Epithelial cell of proximal tubule (primary cell): ENCODE data around the gene XPO4. TPM values are rescaled to one million over a fixed set of nuclear protein-coding genes. Genes with fewer than 3 reads are reported as not detected.
"Not testable (repeated sequence)": the region's sequence is repeated elsewhere in the genome, so short reads cannot be mapped to it uniquely, and the experiment has no call there.

Experiments
- DNase-seq: peaks from one replicate; pipeline ENCODE4 v3.0.0-alpha.2; 2011; ENCODE audit warnings: low read depth
- H3K4me3 ChIP-seq: 2 replicates; pipeline ENCODE4 v1.5.1; 2011; ENCODE audit warnings: low read depth, mild to moderate bottlenecking, low read length
- total RNA-seq: library from RNA; depleted of rRNA; stranded (reverse); fragments of >200 nt; gene quantifications from 2 replicates; pipeline ENCODE4 v1.2.3, GENCODE V29; 2015
- TF ChIP-seq, protein P1 (sequence below): conservative IDR thresholded peaks from 2 replicates; pipeline ENCODE4 v1.5.1; 2012; ENCODE audit warnings: low read depth, mild to moderate bottlenecking, low read length

The XPO4 gene
- total RNA-seq, 1 donor from 2014 or later: 11.8 TPM

GRCh38 chr13:20891034-20891433 is 11.5 kb downstream of the XPO4 start:
- no peak overlapping the region for H3K4me3 ChIP-seq
- DNase-seq: no peak
- TF ChIP-seq, protein P1, sequence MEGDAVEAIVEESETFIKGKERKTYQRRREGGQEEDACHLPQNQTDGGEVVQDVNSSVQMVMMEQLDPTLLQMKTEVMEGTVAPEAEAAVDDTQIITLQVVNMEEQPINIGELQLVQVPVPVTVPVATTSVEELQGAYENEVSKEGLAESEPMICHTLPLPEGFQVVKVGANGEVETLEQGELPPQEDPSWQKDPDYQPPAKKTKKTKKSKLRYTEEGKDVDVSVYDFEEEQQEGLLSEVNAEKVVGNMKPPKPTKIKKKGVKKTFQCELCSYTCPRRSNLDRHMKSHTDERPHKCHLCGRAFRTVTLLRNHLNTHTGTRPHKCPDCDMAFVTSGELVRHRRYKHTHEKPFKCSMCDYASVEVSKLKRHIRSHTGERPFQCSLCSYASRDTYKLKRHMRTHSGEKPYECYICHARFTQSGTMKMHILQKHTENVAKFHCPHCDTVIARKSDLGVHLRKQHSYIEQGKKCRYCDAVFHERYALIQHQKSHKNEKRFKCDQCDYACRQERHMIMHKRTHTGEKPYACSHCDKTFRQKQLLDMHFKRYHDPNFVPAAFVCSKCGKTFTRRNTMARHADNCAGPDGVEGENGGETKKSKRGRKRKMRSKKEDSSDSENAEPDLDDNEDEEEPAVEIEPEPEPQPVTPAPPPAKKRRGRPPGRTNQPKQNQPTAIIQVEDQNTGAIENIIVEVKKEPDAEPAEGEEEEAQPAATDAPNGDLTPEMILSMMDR: no peak

DNA sequence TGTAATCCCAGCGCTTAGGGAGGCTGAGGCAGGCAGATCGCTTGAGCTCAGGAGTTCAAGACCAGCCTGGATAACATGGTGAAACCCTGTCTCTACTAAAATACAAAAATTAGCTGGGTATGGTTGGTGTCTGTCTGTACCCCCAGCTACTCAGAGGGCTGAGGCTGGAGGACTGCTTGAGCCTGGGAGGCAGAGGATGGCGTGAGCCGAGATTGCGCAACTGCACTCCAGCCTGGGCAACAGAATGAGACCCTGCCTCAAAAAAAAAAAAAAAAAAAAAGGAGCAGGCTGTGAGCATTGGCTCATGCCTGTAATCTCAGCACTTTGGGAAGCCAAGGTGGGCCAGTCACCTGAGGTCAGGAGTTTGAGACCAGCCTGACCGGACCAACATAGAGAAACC is 12.0 kb downstream of the XPO4 start:
- DNase-seq: not testable (repeated sequence)

DNA sequence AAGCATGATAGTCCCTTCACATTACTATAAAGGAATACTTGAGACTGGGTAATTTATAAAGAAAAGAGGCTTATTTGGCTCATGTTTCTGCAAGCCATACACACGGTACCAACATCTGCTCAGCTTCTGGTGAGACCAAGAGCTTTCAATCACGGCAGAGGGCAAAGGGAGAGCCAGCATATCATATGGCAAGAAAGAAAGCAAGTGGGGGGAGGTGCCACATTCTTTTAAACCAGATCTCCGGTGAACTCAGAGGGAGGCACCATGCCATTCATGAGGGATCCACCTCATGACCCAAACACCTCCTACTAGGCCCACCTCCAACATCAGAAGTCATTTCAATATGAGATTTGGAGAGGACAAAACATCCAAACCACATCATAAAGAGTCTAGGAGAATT is 20.3 kb downstream of the XPO4 start:
- no peak overlapping the region for H3K4me3 ChIP-seq
- no peak for DNase-seq
- TF ChIP-seq, protein P1: no peak

More for the DNA sequence above, 12.0 kb downstream of the XPO4 start:
- H3K4me3 ChIP-seq: not testable (repeated sequence)

DNA sequence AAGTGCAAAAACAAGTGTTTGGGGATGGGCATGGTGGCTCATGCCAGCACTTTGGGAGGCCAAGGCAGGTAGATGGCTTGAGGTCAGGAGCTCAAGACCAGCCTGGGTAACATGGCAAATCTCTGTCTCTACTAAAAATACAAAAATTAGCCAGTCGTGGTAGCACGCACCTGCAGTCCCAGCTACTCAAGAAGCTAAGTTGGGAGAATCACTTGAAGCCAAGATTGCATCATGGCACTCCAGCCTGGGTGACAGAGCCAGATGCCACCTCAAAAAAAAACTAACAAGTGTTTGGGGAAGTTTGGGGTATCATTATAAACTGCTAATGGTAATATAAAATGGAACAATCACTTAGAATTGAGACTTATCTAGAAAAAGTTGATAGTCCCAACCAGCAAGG is 24.6 kb downstream of the XPO4 start:
- TF ChIP-seq, protein P1: no peak
- no peak overlapping the region for H3K4me3 ChIP-seq
- DNase-seq: no peak

GRCh38 chr13:20876802-20877201 is 25.7 kb downstream of the XPO4 start:
- H3K4me3 ChIP-seq, DNase-seq: not testable (repeated sequence)

DNA sequence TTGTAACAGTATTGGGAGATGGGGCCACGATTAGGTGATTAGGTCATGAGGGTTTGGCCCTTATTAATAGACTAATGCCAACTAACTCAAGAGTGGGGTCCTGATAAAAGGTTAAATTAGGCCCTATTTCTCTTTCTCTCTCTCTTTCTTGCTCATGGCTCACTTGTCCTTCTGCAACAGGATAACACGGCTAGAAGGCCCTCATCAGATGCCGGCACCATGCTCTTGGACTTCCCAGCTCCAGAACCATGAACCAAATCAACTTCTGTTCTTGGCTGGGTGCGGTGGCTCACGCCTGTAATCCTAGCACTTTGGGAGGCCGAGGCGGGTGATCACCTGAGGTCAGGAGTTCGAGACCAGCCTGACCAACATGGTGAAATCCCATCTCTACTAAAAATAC is 28.1 kb downstream of the XPO4 start:
- not testable (repeated sequence) for DNase-seq, H3K4me3 ChIP-seq

DNA sequence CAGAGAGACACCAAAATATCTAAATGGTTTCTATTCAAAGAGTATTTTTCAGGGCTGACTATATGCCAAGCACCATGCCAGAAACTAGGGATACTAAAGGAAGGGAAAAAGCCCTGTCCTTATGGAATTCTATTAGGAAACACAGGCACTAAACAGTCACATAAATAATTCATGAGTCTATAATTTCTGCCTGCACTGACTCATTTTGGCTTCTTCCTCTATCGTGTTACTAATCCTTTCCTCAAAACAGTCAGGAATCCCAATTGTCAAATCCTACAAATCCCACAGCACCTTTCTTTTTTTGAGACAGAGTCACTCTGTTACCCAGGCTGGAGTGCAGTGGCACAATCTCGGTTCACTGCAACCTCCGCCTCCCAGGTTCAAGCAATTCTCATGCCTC is 29.2 kb downstream of the XPO4 start:
- no peak overlapping the region for H3K4me3 ChIP-seq
- DNase-seq: no peak

GRCh38 chr13:20870829-20871228 is 31.7 kb downstream of the XPO4 start:
- TF ChIP-seq, protein P1: no peak
- H3K4me3 ChIP-seq: no peak overlapping the region
- DNase-seq: no peak

More for the DNA sequence above, 29.2 kb downstream of the XPO4 start:
- TF ChIP-seq, protein P1: no peak

- TF ChIP-seq, protein P1: peak; percentile 40
- DNase-seq: no peak
- no peak overlapping the region for H3K4me3 ChIP-seq
These were observed 33.0 kb downstream of the XPO4 start for GRCh38 chr13:20869540-20869939.
